Endometrium (tissue), 2 donors: ENCODE measurements around the gene RNF223.
"Not testable (repeated sequence)": the region's sequence is repeated elsewhere in the genome, so short reads cannot be mapped to it uniquely, and the experiment has no call there.

Experiments
- FAIRE-seq: peaks from 2 replicates; lab custom pipeline; 2012; peaks lifted over from hg19 to GRCh38; lab: Jason Lieb, UNC
- donor health status: control.
- donor health status: control.

The RNF223 gene

GRCh38 chr1:1109743-1110142 is 35.6 kb upstream of the RNF223 start:
- FAIRE-seq, result no peak

GRCh38 chr1:1106510-1107221 is 32.6 kb upstream of the RNF223 start:
- FAIRE-seq, result no peak

GRCh38 chr1:1104152-1104551 is 30.0 kb upstream of the RNF223 start:
- not testable (repeated sequence) for FAIRE-seq

- FAIRE-seq, result no peak
These were observed 27.4 kb upstream of the RNF223 start for GRCh38 chr1:1101503-1101902.

- FAIRE-seq, result no peak
These were observed 26.2 kb upstream of the RNF223 start for GRCh38 chr1:1100296-1100695.

GRCh38 chr1:1099506-1100183 is 25.5 kb upstream of the RNF223 start:
- no peak for FAIRE-seq

GRCh38 chr1:1098681-1099421 is 24.7 kb upstream of the RNF223 start:
- no peak for FAIRE-seq

GRCh38 chr1:1096136-1096535 is 22.0 kb upstream of the RNF223 start:
- FAIRE-seq, result not testable (repeated sequence)

GRCh38 chr1:1094981-1095380 is 20.9 kb upstream of the RNF223 start:
- FAIRE-seq, result no peak

GRCh38 chr1:1093610-1093943 is 19.5 kb upstream of the RNF223 start:
- FAIRE-seq, result no peak

GRCh38 chr1:1092894-1093609 is 18.9 kb upstream of the RNF223 start:
- no peak for FAIRE-seq

GRCh38 chr1:1092149-1092855 is 18.2 kb upstream of the RNF223 start:
- no peak for FAIRE-seq

- no peak for FAIRE-seq
These were observed 17.4 kb upstream of the RNF223 start for GRCh38 chr1:1091344-1092148.

- no peak for FAIRE-seq
These were observed 16.6 kb upstream of the RNF223 start for GRCh38 chr1:1090424-1091343.

- no peak for FAIRE-seq
These were observed 15.8 kb upstream of the RNF223 start for GRCh38 chr1:1089731-1090423.

GRCh38 chr1:1088801-1089680 is 14.9 kb upstream of the RNF223 start:
- no peak for FAIRE-seq

GRCh38 chr1:1088029-1088800 is 14.1 kb upstream of the RNF223 start:
- FAIRE-seq, result no peak
